SW480 (cell line): ENCODE measurements around the gene CFAP68.

Experiments
- DNase-seq: peaks from one replicate; pipeline ENCODE4 v3.0.0-alpha.2; 2016; ENCODE audit warnings: low spot score

Gene CFAP68

GRCh38 chr11:111878849-111879636, at the start of gene CFAP68, which contains the start of gene FDXACB1:
CFAP68 (plus strand) TSS chr11:111879541; CDS start chr11:111879561, 20 bp downstream.
FDXACB1 (minus strand) TSS chr11:111879165; CDS start chr11:111879132, 33 bp downstream.
- DNase-seq: peak; percentile 97

- no peak for DNase-seq
These were observed 45.8 kb upstream of the CFAP68 start for GRCh38 chr11:111833524-111833923.

- no peak for DNase-seq
These were observed 44.7 kb upstream of the CFAP68 start for GRCh38 chr11:111834432-111835163.

GRCh38 chr11:111835665-111836064, 43.7 kb upstream of the CFAP68 start:
- DNase-seq: no peak

- no peak for DNase-seq
These were observed 43.2 kb upstream of the CFAP68 start for GRCh38 chr11:111836162-111836561.

GRCh38 chr11:111836721-111837120, 42.6 kb upstream of the CFAP68 start:
- peak; percentile 7 for DNase-seq

- no peak for DNase-seq
These were observed 41.9 kb upstream of the CFAP68 start for GRCh38 chr11:111837366-111837891.

GRCh38 chr11:111838054-111838453, 41.3 kb upstream of the CFAP68 start:
- no peak for DNase-seq

- no peak for DNase-seq
These were observed 39.2 kb upstream of the CFAP68 start for GRCh38 chr11:111840143-111840542.

GRCh38 chr11:111841370-111842053, 37.8 kb upstream of the CFAP68 start:
- DNase-seq: peak; percentile 71

GRCh38 chr11:111843661-111844060, 35.7 kb upstream of the CFAP68 start:
- DNase-seq: no peak

GRCh38 chr11:111845276-111846028, 33.9 kb upstream of the CFAP68 start:
- no peak for DNase-seq

- no peak for DNase-seq
These were observed 33.3 kb upstream of the CFAP68 start for GRCh38 chr11:111846063-111846462.

GRCh38 chr11:111846636-111847035, 32.7 kb upstream of the CFAP68 start:
- DNase-seq: no peak

- DNase-seq: no peak
These were observed 29.7 kb upstream of the CFAP68 start for GRCh38 chr11:111849631-111850030.

GRCh38 chr11:111851067-111851466, 28.3 kb upstream of the CFAP68 start:
- no peak for DNase-seq

GRCh38 chr11:111851636-111852035, 27.7 kb upstream of the CFAP68 start:
- peak; percentile 15 for DNase-seq

GRCh38 chr11:111852103-111852502, 27.2 kb upstream of the CFAP68 start:
- no peak for DNase-seq

GRCh38 chr11:111855506-111855905, 23.8 kb upstream of the CFAP68 start:
- no peak for DNase-seq

GRCh38 chr11:111860257-111860656, 19.1 kb upstream of the CFAP68 start:
- DNase-seq: no peak

- no peak for DNase-seq
These were observed 9.2 kb upstream of the CFAP68 start for GRCh38 chr11:111870113-111870512.

- DNase-seq: no peak
These were observed 8.8 kb upstream of the CFAP68 start for GRCh38 chr11:111870522-111870885.
